GM12878 (cell line): ENCODE measurements around the gene POLD2.

Experiments
- CHD2 ChIP-seq: IDR thresholded peaks from 2 replicates; pipeline ENCODE4 v1.6.1; 2011; ENCODE audit warnings: low read depth, low read length, improper control_type of control experiment, borderline replicate concordance
- CTCF ChIP-seq, 3 experiments: IDR thresholded peaks in 2 of 3; conservative IDR thresholded peaks in 1 of 3; 2 replicates each; pipeline ENCODE4 v1.5.1; 2011; ENCODE audit warnings: low read depth in 3 of 3, low read length in 3 of 3, mild to moderate bottlenecking in 3 of 3, control low read depth in 2 of 3, moderate library complexity in 2 of 3, inconsistent platforms in 1 of 3, mixed read lengths in 1 of 3; ENCODE audit not compliant: control insufficient read depth in 2 of 3, insufficient read depth in 1 of 3; ENCODE audit errors: extremely low read depth in 1 of 3
- EP300 ChIP-seq, 2 experiments: fragments of 150-350 bp in 1 of 2; IDR thresholded peaks; 2 replicates each; pipeline ENCODE4 v1.6.1; 2011 to 2012; ENCODE audit warnings: low read depth in 2 of 2, low read length in 2 of 2, borderline replicate concordance in 1 of 2, improper control_type of control experiment in 1 of 2, inconsistent platforms in 1 of 2; ENCODE audit not compliant: control insufficient read depth in 1 of 2
- IKZF1 ChIP-seq: fragments of 450-650 bp; conservative IDR thresholded peaks from 2 replicates; pipeline ENCODE4 v1.6.1; 2017; ENCODE audit warnings: antibody characterized with exemption, mild to moderate bottlenecking
- NKRF ChIP-seq: fragments of 450-650 bp; conservative IDR thresholded peaks from 2 replicates; pipeline ENCODE4 v1.6.1; 2017; ENCODE audit warnings: mild to moderate bottlenecking, moderate library complexity
- POLR2A ChIP-seq: IDR thresholded peaks from 2 replicates; pipeline ENCODE4 v1.6.1; 2011; ENCODE audit warnings: low read depth, mild to moderate bottlenecking, low read length
- ZZZ3 ChIP-seq: IDR thresholded peaks from 2 replicates; pipeline ENCODE4 v1.6.1; 2011; ENCODE audit warnings: low read depth; ENCODE audit not compliant: control insufficient read depth, insufficient read length

- TF ChIP-seq NKRF: no peak
- TF ChIP-seq CTCF (IDR thresholded peaks at IDR 0.05 in 2 of 3, conservative IDR thresholded peaks at IDR 0.05 in 1 of 3; ENCODE audit: control insufficient read depth in 2 of 3, extremely low read depth in 1 of 3, insufficient read depth in 1 of 3, low read depth in 3 of 3, low read length in 3 of 3): no peak
- TF ChIP-seq CHD2: no peak
- TF ChIP-seq POLR2A: no peak
- TF ChIP-seq EP300 (IDR thresholded peaks at IDR 0.05; ENCODE audit: borderline replicate concordance in 1 of 2, control insufficient read depth in 1 of 2, low read depth in 2 of 2, low read length in 2 of 2): no peak
- no peak for TF ChIP-seq ZZZ3
- TF ChIP-seq IKZF1: no peak
These were observed 44.8 kb downstream of the POLD2 start for GRCh38 chr7:44078521-44078920.
